22Rv1 (cell line): ENCODE data around the gene TM4SF4.

Source experiments
- CTCF ChIP-seq: fragments of 450-650 bp; IDR thresholded peaks from 2 replicates; pipeline ENCODE4 v1.5.1; 2017; ENCODE audit warnings: mild to moderate bottlenecking
- ZFX ChIP-seq: fragments of 450-650 bp; IDR thresholded peaks from 2 replicates; pipeline ENCODE4 v1.6.1; 2017; ENCODE audit warnings: antibody characterized with exemption, borderline replicate concordance

GRCh38 chr3:149438981-149439380 lies 35.5 kb upstream of the TM4SF4 start:
- no peak for TF ChIP-seq CTCF
- TF ChIP-seq ZFX, result no peak
